ENCODE data around the gene TASL.
"Not testable (repeated sequence)": the region's sequence is repeated elsewhere in the genome, so short reads cannot be mapped to it uniquely, and the experiment has no call there.

Gene TASL

GRCh38 chrX:30568136-30568535, 9.4 kb downstream of the TASL start:
- TF ChIP-seq JUND (IDR thresholded peaks at IDR 0.05; ENCODE audit: low read depth): no peak
- in situ Hi-C loops (cut with HindIII; ENCODE audit: low pct_unique_long_range_greater_than_20kb, low sequenced_read_pairs): no loop called here
- no peak for DNase-seq (ENCODE audit: low read depth in 1 of 2, low spot score in 1 of 2)

- in situ Hi-C loops (cut with HindIII; ENCODE audit: low pct_unique_long_range_greater_than_20kb, low sequenced_read_pairs); DNase-seq (ENCODE audit: low read depth in 1 of 2, low spot score in 1 of 2): not testable (repeated sequence)
Measured at GRCh38 chrX:30563070-30563469, 14.5 kb downstream of the TASL start.

- DNase-seq (ENCODE audit: low read depth in 1 of 2, low spot score in 1 of 2): no peak
- TF ChIP-seq JUND (IDR thresholded peaks at IDR 0.05; ENCODE audit: low read depth): no peak
- in situ Hi-C loops (cut with HindIII; ENCODE audit: low pct_unique_long_range_greater_than_20kb, low sequenced_read_pairs): no loop called here
Measured at GRCh38 chrX:30561191-30561590, 16.4 kb downstream of the TASL start.

GRCh38 chrX:30538271-30538670, 39.3 kb downstream of the TASL start:
- no peak for DNase-seq (ENCODE audit: low read depth in 1 of 2, low spot score in 1 of 2)
- in situ Hi-C loops (cut with HindIII; ENCODE audit: low pct_unique_long_range_greater_than_20kb, low sequenced_read_pairs): no loop called here
- no peak for TF ChIP-seq JUND (IDR thresholded peaks at IDR 0.05; ENCODE audit: low read depth)

GRCh38 chrX:30533835-30534234, 43.7 kb downstream of the TASL start:
- DNase-seq (ENCODE audit: low read depth in 1 of 2, low spot score in 1 of 2): no peak
- in situ Hi-C loops (cut with HindIII; ENCODE audit: low pct_unique_long_range_greater_than_20kb, low sequenced_read_pairs): no loop called here
- no peak for TF ChIP-seq JUND (IDR thresholded peaks at IDR 0.05; ENCODE audit: low read depth)

- DNase-seq (ENCODE audit: low read depth in 1 of 2, low spot score in 1 of 2): no peak
- no peak for TF ChIP-seq JUND (IDR thresholded peaks at IDR 0.05; ENCODE audit: low read depth)
- in situ Hi-C loops (cut with HindIII; ENCODE audit: low pct_unique_long_range_greater_than_20kb, low sequenced_read_pairs): no loop called here
Measured at GRCh38 chrX:30533266-30533665, 44.3 kb downstream of the TASL start.

GRCh38 chrX:30530606-30531005, 47.0 kb downstream of the TASL start:
- no peak for DNase-seq (ENCODE audit: low read depth in 1 of 2, low spot score in 1 of 2)
- TF ChIP-seq JUND (IDR thresholded peaks at IDR 0.05; ENCODE audit: low read depth): no peak
- in situ Hi-C loops (cut with HindIII; ENCODE audit: low pct_unique_long_range_greater_than_20kb, low sequenced_read_pairs): no loop called here

GRCh38 chrX:30525732-30526131, 51.8 kb downstream of the TASL start:
- in situ Hi-C loops (cut with HindIII; ENCODE audit: low pct_unique_long_range_greater_than_20kb, low sequenced_read_pairs): no loop called here
- TF ChIP-seq JUND (IDR thresholded peaks at IDR 0.05; ENCODE audit: low read depth): no peak
- no peak for DNase-seq (ENCODE audit: low read depth in 1 of 2, low spot score in 1 of 2)

- in situ Hi-C loops (cut with HindIII; ENCODE audit: low pct_unique_long_range_greater_than_20kb, low sequenced_read_pairs): no loop called here
- TF ChIP-seq JUND (IDR thresholded peaks at IDR 0.05; ENCODE audit: low read depth): no peak
- DNase-seq (ENCODE audit: low read depth in 1 of 2, low spot score in 1 of 2): no peak
Measured at GRCh38 chrX:30521440-30522182, 56.0 kb downstream of the TASL start.

GRCh38 chrX:30513284-30513683, 64.3 kb downstream of the TASL start:
- in situ Hi-C loops (cut with HindIII; ENCODE audit: low pct_unique_long_range_greater_than_20kb, low sequenced_read_pairs): no loop called here
- no peak for TF ChIP-seq JUND (IDR thresholded peaks at IDR 0.05; ENCODE audit: low read depth)
- DNase-seq (ENCODE audit: low read depth in 1 of 2, low spot score in 1 of 2): peak in 1 of 2 experiments; percentile 13
